ENCODE measurements around the gene PIP5K1B. TPM values are rescaled to one million over a fixed set of nuclear protein-coding genes. Genes with fewer than 3 reads are reported as not detected.

PIP5K1B gene
- total RNA-seq, 1 donor from 2014 or later: 71.9 TPM

DNA sequence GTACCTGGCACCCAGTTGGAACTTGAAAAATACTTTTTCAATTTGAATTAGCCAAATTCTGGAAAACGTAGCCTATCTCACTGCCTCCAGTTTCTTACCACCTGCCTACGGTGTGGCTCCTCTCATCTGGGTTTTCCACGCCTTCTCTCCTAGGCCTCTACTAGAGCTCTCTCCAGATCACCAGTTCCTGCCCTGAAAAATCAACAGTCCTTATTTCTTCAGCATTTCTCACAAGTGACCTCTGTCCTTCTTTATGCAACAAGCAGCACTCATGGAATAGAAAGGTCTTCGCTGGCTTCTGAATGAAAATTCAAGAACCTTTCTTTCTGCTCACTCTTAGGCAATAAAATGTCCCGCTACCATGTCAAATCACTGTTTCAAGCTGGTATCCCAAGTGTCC is 64.8 kb downstream of the PIP5K1B start:
- Histone ChIP-seq H3K27me3 (ENCODE audit: low read depth) (no peaks in the 10 kb centered on the region), H3K4me1 (peaks cover 41% of the 10 kb centered on the region), H3K9me3 (replicated peaks) (no peaks in the 10 kb centered on the region), H3K36me3 (no peaks in the 10 kb centered on the region), H3K4me3 (no peak overlapping the region), H3K27ac (replicated peaks) (no peak overlapping the region)
- TF ChIP-seq, protein P1, sequence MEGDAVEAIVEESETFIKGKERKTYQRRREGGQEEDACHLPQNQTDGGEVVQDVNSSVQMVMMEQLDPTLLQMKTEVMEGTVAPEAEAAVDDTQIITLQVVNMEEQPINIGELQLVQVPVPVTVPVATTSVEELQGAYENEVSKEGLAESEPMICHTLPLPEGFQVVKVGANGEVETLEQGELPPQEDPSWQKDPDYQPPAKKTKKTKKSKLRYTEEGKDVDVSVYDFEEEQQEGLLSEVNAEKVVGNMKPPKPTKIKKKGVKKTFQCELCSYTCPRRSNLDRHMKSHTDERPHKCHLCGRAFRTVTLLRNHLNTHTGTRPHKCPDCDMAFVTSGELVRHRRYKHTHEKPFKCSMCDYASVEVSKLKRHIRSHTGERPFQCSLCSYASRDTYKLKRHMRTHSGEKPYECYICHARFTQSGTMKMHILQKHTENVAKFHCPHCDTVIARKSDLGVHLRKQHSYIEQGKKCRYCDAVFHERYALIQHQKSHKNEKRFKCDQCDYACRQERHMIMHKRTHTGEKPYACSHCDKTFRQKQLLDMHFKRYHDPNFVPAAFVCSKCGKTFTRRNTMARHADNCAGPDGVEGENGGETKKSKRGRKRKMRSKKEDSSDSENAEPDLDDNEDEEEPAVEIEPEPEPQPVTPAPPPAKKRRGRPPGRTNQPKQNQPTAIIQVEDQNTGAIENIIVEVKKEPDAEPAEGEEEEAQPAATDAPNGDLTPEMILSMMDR (IDR thresholded peaks at IDR 0.05; ENCODE audit: borderline replicate concordance): no peak
- intact Hi-C loops (cut with micrococcal nuclease): no loop called here
- DNase-seq: no peak

DNA sequence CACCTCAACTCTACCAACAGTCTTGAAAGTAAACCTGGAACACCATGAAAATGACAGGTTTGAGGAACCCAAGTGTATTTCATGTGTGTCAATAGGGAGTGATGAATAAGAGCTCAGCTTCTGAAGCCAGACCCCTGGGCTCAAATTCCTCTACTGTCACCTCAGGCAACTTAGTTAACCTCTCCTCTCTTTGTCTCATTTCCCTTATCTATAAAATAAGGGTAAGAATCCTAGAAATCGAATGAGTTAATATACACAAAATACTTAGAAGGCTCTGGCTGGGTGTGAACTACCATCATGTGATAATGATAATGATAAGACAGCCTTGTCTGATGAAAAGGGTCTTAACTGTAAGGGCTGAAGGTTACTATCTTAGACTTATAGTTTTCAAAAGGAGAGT is 66.3 kb downstream of the PIP5K1B start:
- Histone ChIP-seq H3K27me3 (ENCODE audit: low read depth) (no peaks in the 10 kb centered on the region), H3K4me1 (peaks cover 39% of the 10 kb centered on the region), H3K4me3 (no peak overlapping the region), H3K27ac (replicated peaks) (no peak overlapping the region), H3K36me3 (no peaks in the 10 kb centered on the region), H3K9me3 (replicated peaks) (no peaks in the 10 kb centered on the region)
- TF ChIP-seq, protein P1 (IDR thresholded peaks at IDR 0.05; ENCODE audit: borderline replicate concordance): no peak
- no peak for DNase-seq
- intact Hi-C loops (cut with micrococcal nuclease): no loop called here

DNA sequence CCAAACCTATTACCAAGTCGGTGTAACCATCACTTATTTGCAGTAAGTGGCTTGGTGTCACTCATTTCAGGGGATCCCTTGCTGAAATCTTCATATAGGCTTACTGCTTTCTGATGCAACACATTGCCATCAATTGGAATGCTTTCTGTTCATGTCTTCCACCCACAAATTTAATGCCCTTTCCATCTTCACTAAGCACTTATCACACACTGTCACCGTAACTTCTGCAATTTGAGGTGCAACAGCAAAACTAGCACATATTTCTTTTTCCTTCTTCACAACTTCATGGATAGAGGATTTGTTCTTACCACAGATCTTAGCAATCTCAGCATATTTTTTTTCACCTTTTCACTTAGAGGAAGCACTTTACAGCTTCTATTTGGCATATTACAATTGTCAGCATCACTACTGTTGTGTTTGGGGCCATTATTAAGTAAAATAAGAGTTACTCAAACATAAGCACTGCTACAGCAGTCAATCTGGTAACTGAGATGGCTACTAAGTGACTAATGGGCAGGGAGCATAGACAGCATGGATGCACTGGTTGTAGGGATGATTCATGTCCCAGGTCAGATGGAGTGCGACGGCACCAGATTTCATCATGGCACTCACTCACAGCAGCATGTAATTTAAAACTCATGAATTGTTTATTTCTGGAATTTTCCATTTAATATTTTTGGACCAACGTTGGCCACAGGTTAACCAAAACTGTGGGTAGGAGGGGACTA is 70.1 kb downstream of the PIP5K1B start:
- H3K27ac ChIP-seq (replicated peaks): peak overlapping the region; percentile 95
- peaks cover 61% of the 10 kb centered on the region for H3K4me1 ChIP-seq
- peak overlapping the region; percentile 21 for H3K4me3 ChIP-seq
- TF ChIP-seq, protein P1 (IDR thresholded peaks at IDR 0.05; ENCODE audit: borderline replicate concordance): no peak
- H3K27me3 ChIP-seq (ENCODE audit: low read depth): no peaks in the 10 kb centered on the region
- no peaks in the 10 kb centered on the region for H3K9me3 ChIP-seq (replicated peaks)
- no peak for DNase-seq
- H3K36me3 ChIP-seq: no peaks in the 10 kb centered on the region
- intact Hi-C loops (cut with micrococcal nuclease): no loop called here

DNA sequence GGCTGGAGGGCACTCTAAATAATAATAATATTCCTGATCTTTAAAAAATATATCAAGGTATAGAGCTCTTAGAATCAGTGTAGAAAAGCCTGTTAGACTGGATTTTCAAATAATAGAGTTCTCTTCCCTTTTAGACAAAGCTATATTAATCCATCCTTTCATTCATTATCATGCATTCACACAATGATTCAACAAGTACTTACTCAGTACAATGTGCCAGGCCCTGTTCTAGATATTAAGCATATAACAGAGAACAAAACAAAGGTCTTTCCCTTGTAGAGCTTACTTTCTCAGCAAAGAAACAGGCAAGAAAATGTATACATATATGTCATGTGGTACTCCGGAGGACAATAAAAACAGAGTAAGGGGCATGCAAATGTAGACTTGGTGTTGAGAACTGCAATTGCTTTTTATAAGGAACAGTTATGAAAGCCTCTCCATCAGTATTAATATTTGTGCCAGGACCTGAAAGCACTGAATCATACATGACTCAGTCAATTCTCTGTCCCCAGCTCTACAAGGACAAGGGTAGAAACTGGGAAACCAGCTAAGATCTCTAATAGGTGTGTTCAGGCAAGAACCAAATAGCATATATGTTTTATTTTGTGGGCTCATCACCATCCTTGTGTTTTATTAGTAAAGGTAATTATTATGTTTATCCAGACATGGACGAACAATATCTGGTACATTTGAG is 72.2 kb downstream of the PIP5K1B start:
- no peak overlapping the region for H3K4me3 ChIP-seq
- H3K4me1 ChIP-seq: peaks cover 81% of the 10 kb centered on the region
- H3K36me3 ChIP-seq: no peaks in the 10 kb centered on the region
- peak overlapping the region; percentile 95 for H3K27ac ChIP-seq (replicated peaks)
- DNase-seq: no peak
- H3K9me3 ChIP-seq (replicated peaks): no peaks in the 10 kb centered on the region
- TF ChIP-seq, protein P1 (IDR thresholded peaks at IDR 0.05; ENCODE audit: borderline replicate concordance): no peak
- intact Hi-C loops (cut with micrococcal nuclease): no loop called here
- no peaks in the 10 kb centered on the region for H3K27me3 ChIP-seq (ENCODE audit: low read depth)

DNA sequence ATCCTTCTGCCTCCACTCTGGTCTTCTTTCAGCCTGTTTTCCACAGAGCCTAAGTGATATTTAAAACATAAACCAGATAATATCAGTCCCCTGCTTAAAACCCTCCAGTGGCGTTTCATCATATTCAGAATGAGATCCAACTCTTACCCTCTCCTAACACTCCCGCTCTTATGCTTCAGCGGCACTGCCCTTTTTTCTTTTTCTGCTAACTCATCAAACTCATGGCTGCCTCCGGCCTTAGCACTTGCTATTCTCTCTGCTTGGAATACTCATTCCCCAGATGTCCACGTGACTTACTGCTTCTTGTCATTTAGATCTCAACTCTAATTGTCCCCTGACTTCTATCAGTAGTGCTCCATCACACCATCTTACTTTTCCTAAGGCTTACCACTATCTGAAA is 73.6 kb downstream of the PIP5K1B start:
- Histone ChIP-seq H3K27me3 (ENCODE audit: low read depth) (no peaks in the 10 kb centered on the region), H3K4me1 (peaks cover 92% of the 10 kb centered on the region), H3K4me3 (no peak overlapping the region), H3K9me3 (replicated peaks) (no peaks in the 10 kb centered on the region), H3K36me3 (no peaks in the 10 kb centered on the region), H3K27ac (replicated peaks) (peak overlapping the region; percentile 95)
- intact Hi-C loops (cut with micrococcal nuclease): no loop called here
- TF ChIP-seq, protein P1 (IDR thresholded peaks at IDR 0.05; ENCODE audit: borderline replicate concordance): no peak
- no peak for DNase-seq

Data from left ventricle myocardium inferior (tissue), 1 donor.